CD4-positive, alpha-beta memory T cell (primary cell): ENCODE measurements around the gene PUDP. TPM values are rescaled to one million over a fixed set of nuclear protein-coding genes. Genes with fewer than 3 reads are reported as not detected.
A peak's percentile ranks its signal among the peaks of the same experiment; 100 is the strongest.

Experiments used
- CTCF ChIA-PET: fragments of 350-600 bp; sonication (Branson Sonifier 250); formaldehyde crosslinking; loops from one replicate; lab custom pipeline; 2021; ENCODE audit warnings: inconsistent platforms; ENCODE audit not compliant: partially characterized antibody; lab: Charles Lee
- POLR2A ChIA-PET: fragments of 350-600 bp; sonication (Branson Sonifier 250); formaldehyde crosslinking; loops from one replicate; lab custom pipeline; 2021; ENCODE audit not compliant: partially characterized antibody; lab: Charles Lee
- DNase-seq, 5 donors: peaks; one replicate each; pipeline versions ENCODE4 v3.0.0 to v3.0.0-alpha.2; 2020 to 2022; ENCODE audit warnings: mixed read lengths in 1 of 5
- H3K27ac ChIP-seq: one replicate; pipeline ENCODE4 v1.7.0; 2013; ENCODE audit warnings: low read depth, low read length
- H3K27me3 ChIP-seq: 2 replicates; pipeline ENCODE4 v1.7.0; 2013; ENCODE audit warnings: mild to moderate bottlenecking, low read length, moderate library complexity; ENCODE audit not compliant: insufficient read depth
- H3K36me3 ChIP-seq: 2 replicates; pipeline ENCODE4 v1.7.0; 2013; ENCODE audit warnings: mild to moderate bottlenecking, low read length, moderate library complexity; ENCODE audit not compliant: insufficient read depth
- H3K4me1 ChIP-seq: 2 replicates; pipeline ENCODE4 v1.7.0; 2013; ENCODE audit warnings: mild to moderate bottlenecking, low read length, moderate library complexity; ENCODE audit not compliant: insufficient read depth
- H3K4me3 ChIP-seq, 2 donors: one replicate each; pipeline ENCODE4 v1.7.0; 2013; ENCODE audit warnings: low read length in 2 of 2, mild to moderate bottlenecking in 1 of 2
- H3K9me3 ChIP-seq, 2 donors: one replicate each; pipeline ENCODE4 v1.7.0; 2013; ENCODE audit warnings: low read length in 2 of 2, control low read depth in 1 of 2; ENCODE audit not compliant: control insufficient read depth in 1 of 2
- H3K27ac Mint-ChIP-seq, 7 donors: one replicate each; pipeline ENCODE4 v1.8.0; 2020 to 2021; ENCODE audit warnings: mixed read lengths in 7 of 7, mild to moderate bottlenecking in 6 of 7, inconsistent platforms in 3 of 7, moderate library complexity in 3 of 7
- H3K27me3 Mint-ChIP-seq, 2 donors: one replicate each; pipeline ENCODE4 v1.8.0; 2020 to 2021; ENCODE audit warnings: mixed read lengths in 2 of 2
- H3K36me3 Mint-ChIP-seq, 2 donors: one replicate each; pipeline ENCODE4 v1.8.0; 2020 to 2021; ENCODE audit warnings: mixed read lengths in 2 of 2, inconsistent platforms in 1 of 2, mild to moderate bottlenecking in 1 of 2
- H3K4me1 Mint-ChIP-seq, 4 donors: one replicate each; pipeline ENCODE4 v1.8.0; 2020 to 2021; ENCODE audit warnings: mixed read lengths in 4 of 4, mild to moderate bottlenecking in 1 of 4
- H3K4me3 Mint-ChIP-seq, 8 donors: one replicate each; pipeline ENCODE4 v1.8.0; 2020 to 2021; ENCODE audit warnings: mixed read lengths in 8 of 8, mild to moderate bottlenecking in 7 of 8, moderate library complexity in 6 of 8, inconsistent platforms in 3 of 8
- H3K9me3 Mint-ChIP-seq, 8 donors: one replicate each; pipeline ENCODE4 v1.8.0; 2020 to 2021; ENCODE audit warnings: mixed read lengths in 8 of 8, mild to moderate bottlenecking in 5 of 8, inconsistent platforms in 3 of 8, moderate library complexity in 1 of 8
- intact Hi-C: fragments of 100-400 bp; cut with micrococcal nuclease; formaldehyde crosslinking; loops from one replicate; pipeline ENCODE4 v1.15.1; 2023
- polyA plus RNA-seq, 2 donors: library from polyadenylated mRNA; unstranded; fragments of 300-500 nt; fragmentation: Illumina TruSeq; gene quantifications; one replicate each; pipeline ENCODE4 v1.2.3, GENCODE V29; 2021
- total RNA-seq, 2 experiments: library from RNA; stranded (reverse); gene quantifications; one replicate each; pipeline ENCODE4 v1.2.3, GENCODE V29; 2021

Gene PUDP
- total and polyA plus RNA-seq, 4 experiments from 2014 or later = 10.7 to 22.5 (median 16.4) TPM

GRCh38 chrX:7085879-7086278 lies 62.1 kb downstream of the PUDP start:
- ChIA-PET POLR2A (no interaction called here), CTCF (no interaction called here)
- Histone ChIP-seq H3K4me3 (no peak overlapping the region), H3K4me1 (peaks cover 49% of the 10 kb centered on the region), H3K27me3 (no peaks in the 10 kb centered on the region), H3K36me3 (no peaks in the 10 kb centered on the region), H3K27ac (no peak overlapping the region), H3K9me3 (no peaks in the 10 kb centered on the region)
- H3K27ac Mint-ChIP-seq = peak overlapping the region in 5 of 7 donors; percentile 10 to 77 (median 57)
- no peaks in the 10 kb centered on the region for H3K9me3 Mint-ChIP-seq
- peak overlapping the region in 2 of 8 donors; percentile 8 to 58 for H3K4me3 Mint-ChIP-seq
- peaks cover 0 to 2% of the 10 kb centered on the region in 2 donors for H3K36me3 Mint-ChIP-seq
- DNase-seq = peak in 1 of 5 donors; percentile 2
- peaks cover 36 to 81% (median 61%) of the 10 kb centered on the region in 4 donors for H3K4me1 Mint-ChIP-seq
- no peaks in the 10 kb centered on the region for H3K27me3 Mint-ChIP-seq
- intact Hi-C loops = no loop called here

DNA sequence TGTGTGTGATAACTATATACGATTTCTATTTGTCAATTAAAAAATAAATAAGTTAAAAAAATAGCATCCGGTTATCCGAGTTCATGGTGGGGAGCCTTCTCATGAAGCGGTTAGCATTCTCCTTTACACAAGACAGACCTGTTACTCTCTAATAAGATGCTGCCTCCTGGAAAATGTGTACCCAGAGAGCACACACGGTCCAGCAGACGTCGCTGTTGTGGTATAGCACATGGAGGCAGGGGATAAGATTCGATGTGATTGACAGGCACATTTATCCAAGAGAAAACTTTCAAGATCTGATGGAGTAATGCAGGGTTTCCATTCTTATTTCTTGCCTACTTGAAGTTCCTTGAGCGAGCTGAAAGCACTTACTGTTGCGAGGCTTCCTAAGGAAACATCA lies 63.1 kb downstream of the PUDP start:
- no peaks in the 10 kb centered on the region for H3K36me3 ChIP-seq
- peaks cover 38 to 86% (median 61%) of the 10 kb centered on the region in 4 donors for H3K4me1 Mint-ChIP-seq
- DNase-seq = no peak
- H3K4me1 ChIP-seq = peaks cover 49% of the 10 kb centered on the region
- ChIA-PET CTCF (no interaction called here), POLR2A (no interaction called here)
- H3K27ac ChIP-seq = no peak overlapping the region
- H3K27me3 Mint-ChIP-seq = no peaks in the 10 kb centered on the region
- peak overlapping the region; percentile 27 to 96 (median 82) for H3K27ac Mint-ChIP-seq
- H3K36me3 Mint-ChIP-seq = peaks cover 0 to 2% of the 10 kb centered on the region in 2 donors
- peak overlapping the region in 2 of 8 donors; percentile 13 to 18 for H3K4me3 Mint-ChIP-seq
- no peaks in the 10 kb centered on the region for H3K27me3 ChIP-seq
- intact Hi-C loops = loop anchor here (1.0 kb wide), 1 partner anchor 63 kb away; the partner anchor contains the start of gene PUDP
- no peaks in the 10 kb centered on the region for H3K9me3 ChIP-seq
- no peak overlapping the region for H3K4me3 ChIP-seq
- H3K9me3 Mint-ChIP-seq = no peaks in the 10 kb centered on the region

DNA sequence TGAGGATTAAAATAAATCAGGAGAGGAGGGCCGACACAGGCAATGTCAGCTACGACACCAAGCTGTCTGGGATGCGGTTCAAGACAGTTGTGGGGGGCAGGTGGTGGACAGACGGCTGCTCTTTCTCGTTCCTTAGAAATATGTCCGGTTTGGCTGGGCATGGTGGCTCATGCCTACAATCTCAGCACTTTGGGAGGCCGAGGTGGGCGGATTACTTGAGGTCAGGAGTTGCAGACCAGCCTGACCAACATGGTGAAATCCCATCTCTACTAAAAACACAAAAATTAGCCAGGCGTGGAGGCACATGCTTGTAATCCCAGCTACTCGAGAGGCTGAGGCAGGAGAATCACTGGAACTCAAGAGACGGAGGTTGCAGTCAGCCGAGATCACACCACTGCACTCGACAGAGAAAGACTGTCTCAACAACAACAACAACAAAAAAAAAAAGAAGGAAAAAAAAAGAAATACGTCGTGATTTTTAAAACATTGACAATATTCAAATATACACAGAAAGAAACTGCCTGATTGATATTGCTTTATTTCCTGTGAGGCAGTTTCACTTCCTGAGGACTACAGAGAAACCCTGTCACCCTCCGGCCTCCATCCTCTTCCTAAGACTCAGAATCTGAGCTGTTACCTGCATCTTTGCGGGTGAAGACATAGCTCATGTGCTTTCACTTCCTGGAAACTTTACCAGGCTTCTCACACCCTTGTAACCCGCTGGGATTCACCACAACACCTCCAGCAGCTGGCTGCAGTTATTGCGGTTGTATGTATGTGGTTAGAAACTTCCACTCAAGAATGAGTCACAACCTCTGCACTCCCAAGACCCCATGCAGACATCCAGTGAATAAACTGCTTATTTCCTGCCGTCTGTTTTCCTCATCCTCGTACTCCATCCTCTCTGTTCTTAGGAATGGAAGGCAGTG lies 64.2 kb downstream of the PUDP start:
- H3K27me3 Mint-ChIP-seq = no peaks in the 10 kb centered on the region
- no peaks in the 10 kb centered on the region for H3K9me3 Mint-ChIP-seq
- peak overlapping the region; percentile 45 to 91 (median 79) for H3K4me3 Mint-ChIP-seq
- Histone ChIP-seq H3K36me3 (no peaks in the 10 kb centered on the region), H3K27ac (peak overlapping the region; percentile 13), H3K27me3 (no peaks in the 10 kb centered on the region), H3K4me3 (no peak overlapping the region), H3K4me1 (peaks cover 40% of the 10 kb centered on the region), H3K9me3 (no peaks in the 10 kb centered on the region)
- peak overlapping the region; percentile 67 to 96 (median 91) for H3K27ac Mint-ChIP-seq
- POLR2A ChIA-PET = interaction anchor here (1.7 kb wide), 1 partner anchor 10 kb away, joined by 3 read pairs; no protein-coding TSS in a partner anchor
- intact Hi-C loops = loop anchor here (1.0 kb wide), 1 partner anchor 65 kb away; the partner anchor contains the start of gene PUDP
- H3K4me1 Mint-ChIP-seq = peaks cover 29 to 76% (median 53%) of the 10 kb centered on the region in 4 donors
- CTCF ChIA-PET = no interaction called here
- DNase-seq = peak; percentile 61 to 79 (median 73)
- H3K36me3 Mint-ChIP-seq = peaks cover 0 to 2% of the 10 kb centered on the region in 2 donors

GRCh38 chrX:7083021-7083420 lies 64.9 kb downstream of the PUDP start:
- Histone ChIP-seq H3K4me1 (peaks cover 40% of the 10 kb centered on the region), H3K27ac (peak overlapping the region; percentile 13), H3K4me3 (no peak overlapping the region)

DNA sequence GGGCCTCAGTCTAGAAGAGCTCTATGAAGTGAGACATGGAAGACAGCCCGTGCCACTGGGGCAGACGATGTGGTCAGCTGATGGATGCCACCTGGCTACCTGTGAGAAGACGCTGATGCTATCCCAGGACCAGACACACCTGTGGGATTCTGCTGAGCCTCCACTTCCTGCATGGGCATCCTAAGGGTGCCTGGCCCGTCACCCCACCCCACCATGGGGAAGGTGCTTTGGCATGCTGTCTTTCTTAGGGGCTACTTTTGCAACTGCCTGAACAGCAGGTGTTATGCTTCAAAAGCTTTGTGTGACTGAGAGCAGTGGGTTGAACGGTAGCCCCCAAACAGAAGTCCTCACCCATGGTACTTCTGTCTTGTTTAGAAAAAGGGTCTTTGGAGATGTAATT lies 65.4 kb downstream of the PUDP start:
- ChIA-PET POLR2A (no interaction called here), CTCF (no interaction called here)
- Mint-ChIP-seq H3K27ac (peak overlapping the region; percentile 21 to 95 (median 85)), H3K4me1 (peaks cover 23 to 70% (median 49%) of the 10 kb centered on the region in 4 donors), H3K27me3 (no peaks in the 10 kb centered on the region), H3K4me3 (peak overlapping the region in 6 of 8 donors; percentile 9 to 84 (median 72)), H3K36me3 (peaks cover 0 to 2% of the 10 kb centered on the region in 2 donors), H3K9me3 (no peaks in the 10 kb centered on the region)
- Histone ChIP-seq H3K27me3 (no peaks in the 10 kb centered on the region), H3K27ac (no peak overlapping the region), H3K4me3 (no peak overlapping the region), H3K36me3 (no peaks in the 10 kb centered on the region), H3K9me3 (no peaks in the 10 kb centered on the region), H3K4me1 (peaks cover 40% of the 10 kb centered on the region)
- no peak for DNase-seq
- intact Hi-C loops = no loop called here

More at GRCh38 chrX:7083021-7083420, 64.9 kb downstream of the PUDP start:
- no peak for DNase-seq
- ChIA-PET CTCF (no interaction called here), POLR2A (interaction anchor here (1.7 kb wide), 1 partner anchor 9 kb away, joined by 3 read pairs; no protein-coding TSS in a partner anchor)
- Mint-ChIP-seq H3K4me3 (peak overlapping the region; percentile 20 to 91 (median 79)), H3K9me3 (no peaks in the 10 kb centered on the region), H3K36me3 (peaks cover 0 to 2% of the 10 kb centered on the region in 2 donors), H3K4me1 (peaks cover 23 to 69% (median 48%) of the 10 kb centered on the region in 4 donors), H3K27me3 (no peaks in the 10 kb centered on the region), H3K27ac (peak overlapping the region; percentile 61 to 96 (median 91))
- Histone ChIP-seq H3K27me3 (no peaks in the 10 kb centered on the region), H3K36me3 (no peaks in the 10 kb centered on the region), H3K9me3 (no peaks in the 10 kb centered on the region)
- intact Hi-C loops = no loop called here

DNA sequence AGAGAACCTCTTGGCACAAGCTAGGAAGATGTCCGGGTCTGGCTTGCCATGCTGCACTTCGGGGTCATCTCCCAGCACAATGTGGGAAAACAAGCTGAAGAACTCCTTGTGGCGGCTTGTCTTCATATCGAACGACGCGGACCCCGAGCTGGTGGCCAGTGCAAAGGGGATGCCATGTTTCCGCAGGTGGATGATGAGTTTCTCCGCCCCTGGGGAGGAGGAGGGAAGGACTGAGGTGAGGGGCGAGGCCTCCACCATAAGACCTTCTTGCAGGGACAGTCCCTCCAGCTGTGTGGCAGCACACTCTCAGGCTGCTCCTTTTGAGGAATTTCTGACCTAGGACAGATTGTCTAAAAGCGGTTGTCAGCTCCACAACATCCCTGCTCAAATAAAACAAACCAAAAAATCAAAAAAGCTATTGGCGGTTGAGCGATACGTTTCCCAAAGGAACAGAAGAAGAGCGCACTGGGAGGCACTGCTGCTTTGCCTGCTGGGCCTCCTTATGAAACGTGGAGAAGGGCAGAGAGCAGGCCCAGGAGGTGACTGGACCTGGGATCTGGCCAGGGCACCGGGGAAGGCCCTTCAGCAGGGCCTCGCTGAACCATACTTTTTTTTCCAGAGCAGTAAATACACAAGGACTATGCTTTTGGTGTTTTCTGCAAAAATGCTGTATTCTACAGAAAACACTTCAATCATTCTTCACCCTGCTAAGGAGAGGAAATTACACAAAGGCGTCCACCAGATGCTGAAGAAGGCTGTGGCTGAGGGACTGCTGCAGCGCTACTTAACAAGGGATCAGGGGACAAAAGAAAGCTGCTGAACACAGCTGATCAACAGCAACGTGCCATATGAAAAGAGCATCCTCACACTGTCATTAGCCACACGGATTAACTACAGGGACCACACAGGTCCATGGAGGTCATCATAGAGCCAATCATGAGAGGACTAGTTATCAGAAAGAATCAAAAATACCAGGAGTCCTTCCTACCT lies 70.4 kb downstream of the PUDP start:
- ChIA-PET POLR2A (no interaction called here), CTCF (no interaction called here)
- Mint-ChIP-seq H3K4me3 (no peak overlapping the region), H3K27ac (peak overlapping the region in 2 of 7 donors; percentile 25 to 51), H3K27me3 (no peaks in the 10 kb centered on the region), H3K9me3 (no peaks in the 10 kb centered on the region), H3K4me1 (peaks cover 5 to 46% (median 16%) of the 10 kb centered on the region in 4 donors), H3K36me3 (peaks cover 0 to 24% of the 10 kb centered on the region in 2 donors)
- DNase-seq = no peak
- Histone ChIP-seq H3K9me3 (no peaks in the 10 kb centered on the region), H3K27me3 (no peaks in the 10 kb centered on the region), H3K27ac (no peak overlapping the region), H3K36me3 (no peaks in the 10 kb centered on the region), H3K4me1 (peaks cover 12% of the 10 kb centered on the region), H3K4me3 (no peak overlapping the region)
- intact Hi-C loops = no loop called here
